H1 (cell line): ENCODE data around the gene SPOCK1. TPM values are rescaled to one million over a fixed set of nuclear protein-coding genes. Genes with fewer than 3 reads are reported as not detected.

Source experiments
- CTCF ChIA-PET: fragments of 300-600 bp; sonication (Branson Sonifier 250); formaldehyde crosslinking; loops from one replicate; lab custom pipeline; 2021; ENCODE audit not compliant: partially characterized antibody; lab: Charles Lee
- POLR2A ChIA-PET: fragments of 300-600 bp; sonication (Branson Sonifier 250); formaldehyde crosslinking; loops from one replicate; lab custom pipeline; 2021; ENCODE audit warnings: inconsistent platforms; ENCODE audit not compliant: partially characterized antibody; lab: Charles Lee
- DNase-seq, 2 experiments: peaks; one replicate each; pipeline versions ENCODE4 v3.0.0 to v3.0.0-alpha.2; 2010 to 2022; ENCODE audit warnings: low spot score in 2 of 2, low read depth in 1 of 2, mixed read lengths in 1 of 2
- FAIRE-seq: peaks from 2 replicates; lab custom pipeline; 2011; peaks lifted over from hg19 to GRCh38; lab: Jason Lieb, UNC
- H2AFZ ChIP-seq: 2 replicates; pipeline ENCODE4 v1.8.1; 2012; ENCODE audit warnings: low read length, inconsistent platforms
- H2AK5ac ChIP-seq: 2 replicates; pipeline ENCODE4 v1.6.1; 2013; ENCODE audit warnings: low read depth, low read length
- H2BK120ac ChIP-seq: replicated peaks from 2 replicates; pipeline ENCODE3; 2013; ENCODE audit warnings: low read depth, low read length, inconsistent platforms
- H2BK12ac ChIP-seq: 2 replicates; pipeline ENCODE4 v1.6.1; 2013; ENCODE audit warnings: low read depth, low read length
- H2BK15ac ChIP-seq: 2 replicates; pipeline ENCODE4 v1.6.1; 2013; ENCODE audit warnings: low read length
- H2BK20ac ChIP-seq: 2 replicates; pipeline ENCODE4 v1.6.1; 2013; ENCODE audit warnings: low read length
- H2BK5ac ChIP-seq: 2 replicates; pipeline ENCODE4 v1.6.1; 2013; ENCODE audit warnings: low read depth, low read length
- H3K14ac ChIP-seq: 2 replicates; pipeline ENCODE4 v1.6.1; 2013; ENCODE audit warnings: inconsistent platforms; ENCODE audit not compliant: insufficient read length
- H3K18ac ChIP-seq: 2 replicates; pipeline ENCODE4 v1.6.1; 2013; ENCODE audit warnings: low read length; ENCODE audit errors: extremely low read depth
- H3K23ac ChIP-seq: 2 replicates; pipeline ENCODE4 v1.6.1; 2013; ENCODE audit warnings: inconsistent platforms; ENCODE audit not compliant: insufficient read length
- H3K23me2 ChIP-seq: 2 replicates; pipeline ENCODE4 v1.6.1; 2013; ENCODE audit warnings: low read depth, low read length
- H3K27ac ChIP-seq: 2 replicates; pipeline ENCODE4 v1.6.1; 2011; ENCODE audit warnings: low read depth, low read length, inconsistent platforms
- H3K27me3 ChIP-seq, 4 experiments: replicated peaks in 1 of 4; 1 replicate in 1 of 4; 2 replicates in 3 of 4; pipeline versions ENCODE4 v1.6.1 to v1.8.1; 2011 to 2013; ENCODE audit warnings: low read length in 3 of 4, mild to moderate bottlenecking in 3 of 4, inconsistent platforms in 2 of 4, mixed read lengths in 2 of 4, moderate library complexity in 1 of 4; ENCODE audit not compliant: control insufficient read depth in 3 of 4, insufficient read depth in 3 of 4; ENCODE audit errors: extremely low read depth in 1 of 4
- H3K36me3 ChIP-seq, 4 experiments: 2 replicates each; pipeline versions ENCODE4 v1.6.1 to v1.8.1; 2011 to 2013; ENCODE audit warnings: mild to moderate bottlenecking in 4 of 4, low read length in 3 of 4, moderate library complexity in 2 of 4, control low read depth in 1 of 4, inconsistent platforms in 1 of 4; ENCODE audit not compliant: insufficient read depth in 4 of 4, control insufficient read depth in 2 of 4
- H3K4ac ChIP-seq: replicated peaks from 2 replicates; pipeline ENCODE3; 2013; ENCODE audit warnings: low read length, low read depth, mixed read lengths, inconsistent platforms; ENCODE audit not compliant: insufficient read length
- H3K4me1 ChIP-seq, 4 experiments: replicated peaks in 1 of 4; 1 replicate in 1 of 4; 2 replicates in 3 of 4; pipeline versions ENCODE4 v1.6.1 to v1.8.1; 2011 to 2013; ENCODE audit warnings: low read length in 3 of 4, inconsistent platforms in 2 of 4, mixed read lengths in 1 of 4; ENCODE audit not compliant: insufficient read depth in 4 of 4, control insufficient read depth in 3 of 4
- H3K4me2 ChIP-seq, 2 experiments: 2 replicates each; pipeline versions ENCODE4 v1.6.1 to v1.8.1; 2011 to 2013; ENCODE audit warnings: low read depth in 2 of 2, low read length in 2 of 2, control low read depth in 1 of 2, inconsistent platforms in 1 of 2, mild to moderate bottlenecking in 1 of 2; ENCODE audit not compliant: insufficient read depth in 1 of 2
- H3K4me3 ChIP-seq, 4 experiments: fragments of 200-600, 300-600 bp in 1 of 4; sonication (generic), shearing (Covaris generic), sonication (Bioruptor Twin) in 1 of 4; 2 replicates each; pipeline versions ENCODE4 v1.5.1 to v1.8.1; 2011 to 2016; ENCODE audit warnings: low read length in 4 of 4, low read depth in 3 of 4, control low read depth in 2 of 4, inconsistent platforms in 2 of 4, mild to moderate bottlenecking in 2 of 4, mixed read lengths in 1 of 4, moderate library complexity in 1 of 4; ENCODE audit not compliant: insufficient read depth in 2 of 4; ENCODE audit errors: extremely low read depth in 1 of 4
- H3K56ac ChIP-seq: replicated peaks from 2 replicates; pipeline ENCODE3; 2013; ENCODE audit warnings: low read depth, mild to moderate bottlenecking, mixed read lengths, low read length, inconsistent platforms; ENCODE audit not compliant: insufficient read length
- H3K79me1 ChIP-seq: 2 replicates; pipeline ENCODE4 v1.6.1; 2013; ENCODE audit warnings: low read depth, low read length, control low read depth
- H3K79me2 ChIP-seq, 2 experiments: 2 replicates each; pipeline versions ENCODE4 v1.6.1 to v1.8.1; 2012 to 2013; ENCODE audit warnings: low read length in 2 of 2, mild to moderate bottlenecking in 2 of 2, inconsistent platforms in 1 of 2; ENCODE audit not compliant: insufficient read depth in 2 of 2, control insufficient read depth in 1 of 2
- H3K9ac ChIP-seq, 4 experiments: replicated peaks in 1 of 4; 1 replicate in 1 of 4; 2 replicates in 3 of 4; pipeline versions ENCODE4 v1.6.1 to v1.8.1; 2011 to 2013; ENCODE audit warnings: low read depth in 3 of 4, low read length in 3 of 4, control low read depth in 2 of 4, mild to moderate bottlenecking in 2 of 4, moderate library complexity in 2 of 4, inconsistent platforms in 1 of 4; ENCODE audit errors: extremely low read depth in 1 of 4
- H3K9me3 ChIP-seq, 2 experiments: 2 replicates each; pipeline versions ENCODE4 v1.6.1 to v1.8.1; 2012 to 2013; ENCODE audit warnings: mild to moderate bottlenecking in 2 of 2, moderate library complexity in 2 of 2, control low read depth in 1 of 2, inconsistent platforms in 1 of 2, low read depth in 1 of 2, low read length in 1 of 2, mixed read lengths in 1 of 2; ENCODE audit not compliant: insufficient read depth in 2 of 2
- H4K20me1 ChIP-seq, 2 experiments: replicated peaks in 1 of 2; 2 replicates each; pipeline versions ENCODE3 to v1.8.1; 2011 to 2013; ENCODE audit warnings: inconsistent platforms in 2 of 2, low read length in 2 of 2, mild to moderate bottlenecking in 1 of 2; ENCODE audit not compliant: insufficient read depth in 2 of 2, control insufficient read depth in 1 of 2
- H4K5ac ChIP-seq: 2 replicates; pipeline ENCODE4 v1.6.1; 2013; ENCODE audit warnings: low read length, low read depth, mixed read lengths, inconsistent platforms; ENCODE audit not compliant: insufficient read length
- H4K8ac ChIP-seq: 2 replicates; pipeline ENCODE4 v1.8.0; 2013; ENCODE audit warnings: mild to moderate bottlenecking, moderate library complexity, low read length, inconsistent platforms; ENCODE audit not compliant: insufficient read depth; ENCODE audit errors: extremely low read depth
- H4K91ac ChIP-seq: replicated peaks from 2 replicates; pipeline ENCODE3; 2013; ENCODE audit warnings: low read length, mixed read lengths, inconsistent platforms; ENCODE audit not compliant: insufficient read length
- CBX8 ChIP-seq: fragments of 300-800, 300-1000 bp; sonication (generic); IDR thresholded peaks from 2 replicates; pipeline ENCODE4 v1.7.1; 2016; ENCODE audit warnings: low read depth, low read length, borderline replicate concordance
- CTCF ChIP-seq, 3 experiments: IDR thresholded peaks; 1 replicate in 2 of 3; 2 replicates in 1 of 3; pipeline versions ENCODE4 v1.5.1 to v1.6.1; 2011; ENCODE audit warnings: low read length in 3 of 3, mild to moderate bottlenecking in 3 of 3, inconsistent platforms in 2 of 3, low read depth in 1 of 3, moderate library complexity in 1 of 3; ENCODE audit not compliant: insufficient read depth in 1 of 3; ENCODE audit errors: control extremely low read depth in 1 of 3
- E2F6 ChIP-seq: IDR thresholded peaks from 2 replicates; pipeline ENCODE4 v1.6.1; 2012; ENCODE audit warnings: inconsistent platforms
- PHF8 ChIP-seq: fragments of 200-600 bp; sonication (generic); conservative IDR thresholded peaks from 2 replicates; pipeline ENCODE4 v1.7.1; 2012; ENCODE audit warnings: low read depth, mild to moderate bottlenecking, inconsistent platforms, low read length, moderate library complexity
- POU5F1 ChIP-seq: IDR thresholded peaks from 2 replicates; pipeline ENCODE4 v1.6.1; 2011; ENCODE audit warnings: low read depth, mild to moderate bottlenecking, low read length, moderate library complexity
- RBBP5 ChIP-seq: IDR thresholded peaks from 2 replicates; pipeline ENCODE4 v1.7.1; 2012; ENCODE audit warnings: low read depth, mild to moderate bottlenecking, inconsistent platforms, low read length, moderate library complexity, borderline replicate concordance
- SP1 ChIP-seq: IDR thresholded peaks from 2 replicates; pipeline ENCODE4 v1.6.1; 2011; ENCODE audit warnings: low read depth, low read length
- SP4 ChIP-seq: IDR thresholded peaks from 2 replicates; pipeline ENCODE4 v1.6.1; 2012; ENCODE audit warnings: low read length, inconsistent platforms
- WGBS, 2 experiments: shearing (Covaris generic) in 1 of 2; methylation state at CpG; one replicate each; pipeline versions ENCODE4 v1.1.6 to v1.1.7; 2013 to 2015; ENCODE audit warnings: low lambda C conversion rate in 2 of 2, mixed read lengths in 2 of 2, inconsistent platforms in 1 of 2, low coverage in 1 of 2, missing lambda C conversion rate in 1 of 2; ENCODE audit not compliant: insufficient replicate concordance in 2 of 2, insufficient coverage in 1 of 2, insufficient read length in 1 of 2; ENCODE audit errors: extremely low coverage in 1 of 2, missing lambda C conversion rate in 1 of 2; 5-methylcytosine and 5-hydroxymethylcytosine counted together
- polyA plus RNA-seq, 7 experiments: library from polyadenylated mRNA; depleted of rRNA in 3 of 7; stranded (reverse) in 5 of 7; unstranded in 2 of 7; fragments of >200 nt in 5 of 7; fragments of 200-250 nt in 2 of 7; gene quantifications; 1 replicate in 5 of 7; 2 replicates in 1 of 7; 4 replicates in 1 of 7; pipeline versions ENCODE4 v1.2.1 to v1.2.3, GENCODE V29; 2011 to 2013; ENCODE audit warnings: missing spikeins in 2 of 7, mixed read lengths in 2 of 7
- total RNA-seq: library from RNA; stranded (reverse); fragmentation: NEBNext Ultra II Directional; extraction: Animal tissue kit (Norgen Biotek cat#: 25700); gene quantifications from 2 replicates; pipeline ENCODE4 v1.2.1, GENCODE V29; 2021
- TF ChIP-seq, protein P1 (sequence below): IDR thresholded peaks from 2 replicates; pipeline ENCODE4 v1.6.1; 2011; ENCODE audit warnings: low read length, improper control_type of control experiment

SPOCK1 gene
- total and polyA plus RNA-seq, 2 of the 8 experiments (the other 6 are each of a cell fraction or from before 2014, with no cell fraction given), result 6.9 to 18.1 TPM

DNA sequence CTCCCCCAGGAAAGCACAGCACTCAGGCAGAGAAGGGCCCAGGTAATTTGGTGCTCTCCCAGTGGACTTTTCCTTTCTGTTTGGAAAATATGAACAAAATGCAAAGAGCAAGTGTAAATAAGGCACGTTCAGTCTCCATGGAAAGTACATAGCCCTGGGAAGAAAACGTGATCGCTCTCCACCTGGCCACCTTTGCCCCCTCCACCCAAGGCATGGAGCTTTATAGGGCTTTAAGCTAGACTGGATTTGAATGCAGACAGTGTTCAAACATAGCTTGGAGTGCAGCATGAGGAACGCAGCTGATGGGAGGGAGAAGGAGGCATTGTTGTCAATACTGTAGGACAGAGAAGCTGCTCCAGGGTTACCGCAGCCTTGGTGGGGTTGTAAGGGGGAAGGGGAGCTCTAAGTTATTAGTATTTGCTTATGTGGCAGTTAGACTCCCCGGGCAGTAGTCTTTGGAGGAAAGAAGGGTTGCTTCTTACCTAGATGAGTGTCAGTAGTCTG lies 500.2 kb downstream of the SPOCK1 start:
- Histone ChIP-seq H2BK12ac (no peak overlapping the region), H3K36me3 (no peaks in the 10 kb centered on the region), H3K79me1 (no peaks in the 10 kb centered on the region), H3K79me2 (no peaks in the 10 kb centered on the region), H3K23ac (no peak overlapping the region), H3K4ac (no peak overlapping the region), H3K9ac (peak overlapping the region in 1 of 4 experiments; percentile 8; a peak in 1 of 7 replicates), H2BK20ac (no peak overlapping the region), H3K23me2 (no peaks in the 10 kb centered on the region), H2BK120ac (no peak overlapping the region), H4K8ac (no peak overlapping the region), H2BK5ac (no peak overlapping the region), H3K27me3 (no peaks in the 10 kb centered on the region), H3K4me3 (no peak overlapping the region), H4K5ac (no peak overlapping the region), H3K4me1 (no peaks in the 10 kb centered on the region), H4K91ac (no peak overlapping the region), H2AK5ac (no peak overlapping the region), H2BK15ac (no peak overlapping the region), H3K56ac (no peak overlapping the region), H3K4me2 (no peak overlapping the region), H3K9me3 (no peaks in the 10 kb centered on the region), H3K14ac (no peak overlapping the region), H3K27ac (no peak overlapping the region), H2AFZ (no peak overlapping the region), H3K18ac (no peak overlapping the region), H4K20me1 (no peaks in the 10 kb centered on the region)
- DNase-seq (no peak), FAIRE-seq (no peak)
- ChIA-PET CTCF (interaction anchor here (0.6 to 2.3 kb wide), 5 partner anchors 15 to 313 kb away, joined by 3 to 5 read pairs (median 3); no protein-coding TSS in a partner anchor), POLR2A (interaction anchor here (0.6 kb wide), 1 partner anchor 124 kb away, joined by 4 read pairs; no protein-coding TSS in a partner anchor)
- WGBS, 2 experiments, result 95% methylated on average over 6 of the region's 6 CpGs; no CpG with 5 or more reads in 1 of the 2 experiments
- no peak for TF ChIP-seq RBBP5
- no peak for TF ChIP-seq PHF8
- TF ChIP-seq CTCF (IDR thresholded peaks at IDR 0.05; ENCODE audit: control extremely low read depth in 1 of 3, insufficient read depth in 1 of 3, low read depth in 1 of 3, low read length in 3 of 3), result no peak
- no peak for TF ChIP-seq CBX8
- TF ChIP-seq POU5F1, result no peak
- TF ChIP-seq SP1, result no peak
- TF ChIP-seq, protein P1, sequence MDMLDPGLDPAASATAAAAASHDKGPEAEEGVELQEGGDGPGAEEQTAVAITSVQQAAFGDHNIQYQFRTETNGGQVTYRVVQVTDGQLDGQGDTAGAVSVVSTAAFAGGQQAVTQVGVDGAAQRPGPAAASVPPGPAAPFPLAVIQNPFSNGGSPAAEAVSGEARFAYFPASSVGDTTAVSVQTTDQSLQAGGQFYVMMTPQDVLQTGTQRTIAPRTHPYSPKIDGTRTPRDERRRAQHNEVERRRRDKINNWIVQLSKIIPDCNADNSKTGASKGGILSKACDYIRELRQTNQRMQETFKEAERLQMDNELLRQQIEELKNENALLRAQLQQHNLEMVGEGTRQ, result no peak
- TF ChIP-seq SP4, result no peak
- TF ChIP-seq E2F6, result no peak
